ENCODE results near the gene ASRGL1. TPM values are rescaled to one million over a fixed set of nuclear protein-coding genes. Genes with fewer than 3 reads are reported as not detected.

Gene ASRGL1
- total and polyA plus RNA-seq, 12 donors, result 0.48 to 17.2 (median 4.5) TPM

GRCh38 chr11:62398011-62398994 lies 61.1 kb downstream of the ASRGL1 start:
- H3K27me3 ChIP-seq, result no peaks in the 10 kb centered on the region
- no peak overlapping the region for H3K4me3 ChIP-seq
- 45 to 60% (median 52%) methylated on average over 22 of the region's 22 CpGs for WGBS, 4 donors
- no peaks in the 10 kb centered on the region for H3K36me3 ChIP-seq (replicated peaks in 1 of 2)
- H3K27ac ChIP-seq, result peak overlapping the region in 2 of 5 donors; percentile 45 to 88
- no peak for TF ChIP-seq POLR2A (IDR thresholded peaks at IDR 0.05)
- no peak for TF ChIP-seq CTCF (IDR thresholded peaks at IDR 0.05)
- intact Hi-C loops (cut with DNase I), result no loop called here
- DNase-seq, result peak in 6 of 7 donors; percentile 52 to 81 (median 69)
- no peaks in the 10 kb centered on the region for H3K9me3 ChIP-seq (replicated peaks in 1 of 3)
- H3K4me1 ChIP-seq (replicated peaks in 1 of 2), result peaks cover 0 to 41% of the 10 kb centered on the region in 2 donors

GRCh38 chr11:62399172-62399877 lies 62.1 kb downstream of the ASRGL1 start:
- intact Hi-C loops (cut with DNase I), result no loop called here
- peak overlapping the region in 3 of 5 donors; percentile 14 to 88 (median 45) for H3K27ac ChIP-seq
- H3K36me3 ChIP-seq (replicated peaks in 1 of 2), result no peaks in the 10 kb centered on the region
- no peaks in the 10 kb centered on the region for H3K27me3 ChIP-seq
- TF ChIP-seq POLR2A (IDR thresholded peaks at IDR 0.05) (no peak), CTCF (IDR thresholded peaks at IDR 0.05) (no peak)
- peak in 2 of 7 donors; percentile 35 to 38 for DNase-seq
- 61 to 84% (median 66%) methylated on average over 4 to 10 of the region's 10 CpGs for WGBS, 4 donors
- peaks cover 0 to 41% of the 10 kb centered on the region in 2 donors for H3K4me1 ChIP-seq (replicated peaks in 1 of 2)
- no peaks in the 10 kb centered on the region for H3K9me3 ChIP-seq (replicated peaks in 1 of 3)
- no peak overlapping the region for H3K4me3 ChIP-seq

- Histone ChIP-seq H3K27me3 (no peaks in the 10 kb centered on the region), H3K4me1 (replicated peaks in 1 of 2) (peaks cover 0 to 36% of the 10 kb centered on the region in 2 donors), H3K36me3 (replicated peaks in 1 of 2) (no peaks in the 10 kb centered on the region), H3K27ac (peak overlapping the region in 3 of 5 donors; percentile 14 to 88 (median 45)), H3K4me3 (no peak overlapping the region), H3K9me3 (replicated peaks in 1 of 3) (no peaks in the 10 kb centered on the region)
- TF ChIP-seq POLR2A (IDR thresholded peaks at IDR 0.05) (no peak), CTCF (IDR thresholded peaks at IDR 0.05) (no peak)
- intact Hi-C loops (cut with DNase I), result no loop called here
- WGBS, 4 donors, result 47 to 66% (median 57%) methylated on average over 4 to 7 of the region's 7 CpGs
- DNase-seq, result no peak
Measured at GRCh38 chr11:62399878-62400266, 62.6 kb downstream of the ASRGL1 start.

- TF ChIP-seq POLR2A (IDR thresholded peaks at IDR 0.05) (no peak), CTCF (IDR thresholded peaks at IDR 0.05) (no peak)
- Histone ChIP-seq H3K9me3 (replicated peaks in 1 of 3) (no peaks in the 10 kb centered on the region), H3K27me3 (no peaks in the 10 kb centered on the region), H3K36me3 (replicated peaks in 1 of 2) (no peaks in the 10 kb centered on the region), H3K4me3 (no peak overlapping the region), H3K4me1 (replicated peaks in 1 of 2) (peaks cover 0 to 32% of the 10 kb centered on the region in 2 donors), H3K27ac (peak overlapping the region in 3 of 5 donors; percentile 14 to 88 (median 45))
- 53 to 72% (median 70%) methylated on average over 4 to 6 of the region's 6 CpGs for WGBS, 4 donors
- DNase-seq, result no peak
- intact Hi-C loops (cut with DNase I), result no loop called here
Measured at GRCh38 chr11:62400281-62400680, 63.0 kb downstream of the ASRGL1 start.
